ENCODE results near the gene WDR45B.

The WDR45B gene

GRCh38 chr17:82681547-82681946, 33.3 kb upstream of the WDR45B start:
- TF ChIP-seq FOXP2 (optimal IDR thresholded peaks at IDR 0.05; ENCODE audit: control extremely low read depth, extremely low read length, insufficient read depth): no peak
- Histone ChIP-seq H3K27ac (no peak overlapping the region), H3K36me3 (ENCODE audit: insufficient read depth, low read length) (no peaks in the 10 kb centered on the region), H3K9me3 (ENCODE audit: low read depth, low read length) (0 out of 2 replicates have a peak, but pooled peaks cover 4% of the 10 kb centered on the region), H3K9ac (ENCODE audit: insufficient read length) (no peak overlapping the region), H3K4me3 (no peak overlapping the region)
- DNase-seq (ENCODE audit: low read depth, low spot score): no peak

- H3K9me3 ChIP-seq (ENCODE audit: low read depth, low read length): 0 out of 2 replicates have a peak, but pooled peaks cover 4% of the 10 kb centered on the region
- H3K4me3 ChIP-seq: no peak overlapping the region
- TF ChIP-seq FOXP2 (optimal IDR thresholded peaks at IDR 0.05; ENCODE audit: control extremely low read depth, extremely low read length, insufficient read depth) (no peak), POLR2AphosphoS5 (IDR thresholded peaks at IDR 0.05; ENCODE audit: borderline replicate concordance, low read depth, low read length) (no peak)
- no peak overlapping the region for H3K9ac ChIP-seq (ENCODE audit: insufficient read length)
- H3K27ac ChIP-seq: no peak overlapping the region
- no peak for DNase-seq (ENCODE audit: low read depth, low spot score)
- H3K36me3 ChIP-seq (ENCODE audit: insufficient read depth, low read length): no peaks in the 10 kb centered on the region
Observed at GRCh38 chr17:82679586-82680465, 31.6 kb upstream of the WDR45B start.

- DNase-seq (ENCODE audit: low read depth, low spot score): no peak
- Histone ChIP-seq H3K27ac (no peak overlapping the region), H3K9ac (ENCODE audit: insufficient read length) (no peak overlapping the region), H3K9me3 (ENCODE audit: low read depth, low read length) (0 out of 2 replicates have a peak, but pooled peaks cover 4% of the 10 kb centered on the region), H3K36me3 (ENCODE audit: insufficient read depth, low read length) (no peaks in the 10 kb centered on the region), H3K4me3 (no peak overlapping the region)
- TF ChIP-seq EZH2 (IDR thresholded peaks at IDR 0.05): no peak
- no peak for TF ChIP-seq POLR2AphosphoS5 (IDR thresholded peaks at IDR 0.05; ENCODE audit: borderline replicate concordance, low read depth, low read length)
- TF ChIP-seq FOXP2 (optimal IDR thresholded peaks at IDR 0.05; ENCODE audit: control extremely low read depth, extremely low read length, insufficient read depth): no peak
Observed at GRCh38 chr17:82678265-82678891, 30.1 kb upstream of the WDR45B start.

GRCh38 chr17:82677353-82677925, 29.2 kb upstream of the WDR45B start:
- TF ChIP-seq EZH2 (IDR thresholded peaks at IDR 0.05): no peak
- no peak for TF ChIP-seq FOXP2 (optimal IDR thresholded peaks at IDR 0.05; ENCODE audit: control extremely low read depth, extremely low read length, insufficient read depth)
- no peak for TF ChIP-seq POLR2AphosphoS5 (IDR thresholded peaks at IDR 0.05; ENCODE audit: borderline replicate concordance, low read depth, low read length)
- Histone ChIP-seq H3K36me3 (ENCODE audit: insufficient read depth, low read length) (no peaks in the 10 kb centered on the region), H3K4me3 (no peak overlapping the region), H3K27ac (no peak overlapping the region), H3K9me3 (ENCODE audit: low read depth, low read length) (0 out of 2 replicates have a peak, but pooled peaks cover 4% of the 10 kb centered on the region), H3K9ac (ENCODE audit: insufficient read length) (no peak overlapping the region)
- no peak for DNase-seq (ENCODE audit: low read depth, low spot score)

- H3K4me3 ChIP-seq: no peak overlapping the region
- no peak for DNase-seq (ENCODE audit: low read depth, low spot score)
- H3K27ac ChIP-seq: no peak overlapping the region
- TF ChIP-seq POLR2AphosphoS5 (IDR thresholded peaks at IDR 0.05; ENCODE audit: borderline replicate concordance, low read depth, low read length): no peak
- no peak for TF ChIP-seq EZH2 (IDR thresholded peaks at IDR 0.05)
- no peak for TF ChIP-seq FOXP2 (optimal IDR thresholded peaks at IDR 0.05; ENCODE audit: control extremely low read depth, extremely low read length, insufficient read depth)
- H3K9ac ChIP-seq (ENCODE audit: insufficient read length): no peak overlapping the region
- H3K9me3 ChIP-seq (ENCODE audit: low read depth, low read length): no peaks in the 10 kb centered on the region
- H3K36me3 ChIP-seq (ENCODE audit: insufficient read depth, low read length): no peaks in the 10 kb centered on the region
Observed at GRCh38 chr17:82675476-82676245, 27.4 kb upstream of the WDR45B start.

DNA sequence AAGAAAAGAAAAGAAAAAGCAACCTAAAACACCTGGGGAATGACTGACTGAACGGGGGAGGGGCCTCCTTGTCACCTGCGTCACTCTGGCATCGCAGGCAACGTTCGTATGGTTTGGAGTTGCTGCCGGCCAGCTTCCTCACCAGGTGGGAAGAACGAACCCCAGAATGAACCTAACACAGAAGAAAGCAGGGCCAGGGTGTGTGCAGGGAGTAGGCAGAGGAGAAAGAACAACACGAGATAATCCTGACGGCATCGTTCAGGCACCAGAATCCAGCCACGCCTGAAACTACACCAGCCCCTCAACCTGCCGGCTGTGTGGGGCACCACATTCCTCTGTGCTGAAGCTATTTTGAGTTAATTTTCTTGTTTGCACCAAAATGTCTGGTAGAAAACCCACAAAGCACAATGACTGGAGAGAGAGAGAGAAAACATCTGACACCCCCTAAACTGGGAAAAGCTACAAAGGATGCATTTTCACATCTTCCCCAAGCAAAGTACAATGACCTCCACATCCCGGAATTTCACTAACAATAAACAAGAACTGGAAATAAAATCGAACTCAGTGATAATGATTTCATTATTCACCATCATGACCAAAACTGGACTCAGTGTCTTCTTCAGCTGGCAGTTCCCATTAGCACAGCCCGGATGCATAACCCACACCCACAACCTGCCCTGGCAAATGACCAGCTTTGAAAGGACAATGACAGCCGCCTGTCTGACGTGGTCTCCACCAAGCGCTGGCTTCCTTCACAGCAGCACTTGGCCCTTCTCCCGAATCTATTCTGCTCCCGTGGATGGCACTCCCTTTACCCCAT, 26.6 kb upstream of the WDR45B start:
- H3K9ac ChIP-seq (ENCODE audit: insufficient read length): no peak overlapping the region
- no peaks in the 10 kb centered on the region for H3K9me3 ChIP-seq (ENCODE audit: low read depth, low read length)
- H3K36me3 ChIP-seq (ENCODE audit: insufficient read depth, low read length): no peaks in the 10 kb centered on the region
- no peak for DNase-seq (ENCODE audit: low read depth, low spot score)
- H3K4me3 ChIP-seq: no peak overlapping the region
- no peak overlapping the region for H3K27ac ChIP-seq
- TF ChIP-seq EZH2 (IDR thresholded peaks at IDR 0.05) (no peak), FOXP2 (optimal IDR thresholded peaks at IDR 0.05; ENCODE audit: control extremely low read depth, extremely low read length, insufficient read depth) (no peak), POLR2AphosphoS5 (IDR thresholded peaks at IDR 0.05; ENCODE audit: borderline replicate concordance, low read depth, low read length) (no peak)

GRCh38 chr17:82670661-82671450, 22.6 kb upstream of the WDR45B start:
- no peak overlapping the region for H3K27ac ChIP-seq
- no peak for DNase-seq (ENCODE audit: low read depth, low spot score)
- no peaks in the 10 kb centered on the region for H3K36me3 ChIP-seq (ENCODE audit: insufficient read depth, low read length)
- no peak for TF ChIP-seq POLR2AphosphoS5 (IDR thresholded peaks at IDR 0.05; ENCODE audit: borderline replicate concordance, low read depth, low read length)
- no peak for TF ChIP-seq EZH2 (IDR thresholded peaks at IDR 0.05)
- no peaks in the 10 kb centered on the region for H3K9me3 ChIP-seq (ENCODE audit: low read depth, low read length)
- H3K4me3 ChIP-seq: no peak overlapping the region
- H3K9ac ChIP-seq (ENCODE audit: insufficient read length): no peak overlapping the region
